Peyer's patch (tissue), 4 donors: Measurements from ENCODE around the gene ABL1.
"Not testable (repeated sequence)": the region's sequence is repeated elsewhere in the genome, so short reads cannot be mapped to it uniquely, and the experiment has no call there.

Experiments used
- POLR2A ChIP-seq, 2 donors: fragments of 450-650 bp; IDR thresholded peaks; one replicate each; pipeline ENCODE4 v1.5.1; 2017; ENCODE audit warnings: antibody characterized with exemption in 2 of 2, mild to moderate bottlenecking in 2 of 2, moderate library complexity in 2 of 2
- TF ChIP-seq, protein P1 (sequence below), 6 experiments: fragments of 450-650 bp in 4 of 6; fragments of 200-600 bp in 2 of 6; sonication (generic) in 1 of 6; IDR thresholded peaks; one replicate each; pipeline ENCODE4 v1.5.1; 2017 to 2019; ENCODE audit warnings: antibody characterized with exemption in 6 of 6, mild to moderate bottlenecking in 3 of 6, moderate library complexity in 1 of 6

DNA sequence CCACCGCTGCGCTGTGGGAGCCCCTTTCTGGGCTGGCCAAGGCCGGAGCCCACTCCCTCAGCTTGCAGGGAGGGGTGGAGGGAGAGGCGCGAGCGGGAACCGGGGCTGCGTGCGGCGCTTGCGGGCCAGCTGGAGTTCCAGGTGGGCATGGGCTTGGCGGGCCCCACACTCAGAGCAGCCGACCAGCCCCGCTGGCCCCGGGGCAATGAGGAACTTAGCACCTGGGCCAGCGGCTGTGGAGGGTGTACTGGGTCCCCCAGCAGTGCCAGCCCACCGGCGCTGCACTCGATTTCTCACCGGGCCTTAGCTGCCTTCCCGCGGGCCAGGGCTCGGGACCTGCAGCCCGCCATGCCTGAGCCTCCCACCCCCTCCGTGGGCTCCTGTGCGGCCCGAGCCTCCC is 75.0 kb downstream of the ABL1 start:
- TF ChIP-seq, protein P1, sequence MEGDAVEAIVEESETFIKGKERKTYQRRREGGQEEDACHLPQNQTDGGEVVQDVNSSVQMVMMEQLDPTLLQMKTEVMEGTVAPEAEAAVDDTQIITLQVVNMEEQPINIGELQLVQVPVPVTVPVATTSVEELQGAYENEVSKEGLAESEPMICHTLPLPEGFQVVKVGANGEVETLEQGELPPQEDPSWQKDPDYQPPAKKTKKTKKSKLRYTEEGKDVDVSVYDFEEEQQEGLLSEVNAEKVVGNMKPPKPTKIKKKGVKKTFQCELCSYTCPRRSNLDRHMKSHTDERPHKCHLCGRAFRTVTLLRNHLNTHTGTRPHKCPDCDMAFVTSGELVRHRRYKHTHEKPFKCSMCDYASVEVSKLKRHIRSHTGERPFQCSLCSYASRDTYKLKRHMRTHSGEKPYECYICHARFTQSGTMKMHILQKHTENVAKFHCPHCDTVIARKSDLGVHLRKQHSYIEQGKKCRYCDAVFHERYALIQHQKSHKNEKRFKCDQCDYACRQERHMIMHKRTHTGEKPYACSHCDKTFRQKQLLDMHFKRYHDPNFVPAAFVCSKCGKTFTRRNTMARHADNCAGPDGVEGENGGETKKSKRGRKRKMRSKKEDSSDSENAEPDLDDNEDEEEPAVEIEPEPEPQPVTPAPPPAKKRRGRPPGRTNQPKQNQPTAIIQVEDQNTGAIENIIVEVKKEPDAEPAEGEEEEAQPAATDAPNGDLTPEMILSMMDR (IDR thresholded peaks at IDR 0.05): not testable (repeated sequence)
- not testable (repeated sequence) for TF ChIP-seq POLR2A (IDR thresholded peaks at IDR 0.05)
